ENCODE results near the gene DCUN1D1. TPM values are rescaled to one million over a fixed set of nuclear protein-coding genes. Genes with fewer than 3 reads are reported as not detected.

DCUN1D1 gene
- total and polyA plus RNA-seq, 2 donors from 2014 or later = 14.2 to 47.9 TPM

DNA sequence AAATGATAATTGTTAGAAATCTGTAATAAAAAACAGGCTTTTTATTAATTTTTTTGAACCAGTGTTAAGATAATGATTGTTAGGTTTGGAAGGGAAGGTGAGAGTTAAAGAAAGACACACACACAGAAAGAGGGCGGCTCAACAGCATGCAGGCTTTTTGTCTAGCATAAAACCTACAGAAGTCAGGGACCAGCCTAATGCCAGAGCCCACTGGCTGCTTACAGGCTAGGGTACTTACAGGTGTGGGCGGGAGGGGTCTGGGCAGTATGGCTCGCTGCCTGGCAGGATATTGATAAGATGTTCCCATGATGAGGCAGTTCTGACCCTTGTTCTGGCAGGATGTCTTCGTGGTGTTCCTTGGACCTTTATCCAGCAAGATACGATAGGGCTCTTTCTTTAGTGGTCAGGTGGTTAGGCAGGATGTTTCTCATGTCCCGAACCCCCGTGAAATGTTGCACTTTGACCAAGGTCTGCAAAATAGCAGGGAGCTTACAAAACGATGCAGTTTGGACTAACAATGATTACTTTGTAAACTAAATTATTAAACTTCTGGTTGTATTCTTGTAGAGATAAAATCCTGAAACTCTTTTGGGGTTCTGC is 84.7 kb downstream of the DCUN1D1 start:
- Histone ChIP-seq H3K9me3 (ENCODE audit: control insufficient read depth in 2 of 3, insufficient read depth in 1 of 3, low read length in 3 of 3) (no peaks in the 10 kb centered on the region), H3K4me1 (ENCODE audit: control insufficient read depth in 2 of 3, insufficient read depth in 2 of 3, low read depth in 1 of 3, low read length in 3 of 3) (no peaks in the 10 kb centered on the region), H3K36me3 (ENCODE audit: control insufficient read depth in 2 of 3, insufficient read depth in 3 of 3, low read length in 3 of 3) (peaks cover 2 to 7% (median 3%) of the 10 kb centered on the region in 3 donors), H3K9ac (ENCODE audit: low read length in 3 of 3) (no peak overlapping the region), H3K27me3 (ENCODE audit: control insufficient read depth, insufficient read depth, low read length) (no peaks in the 10 kb centered on the region), H3K27ac (ENCODE audit: low read depth in 2 of 2, low read length in 2 of 2) (peak overlapping the region in 1 of 2 donors; percentile 52), H3K4me3 (ENCODE audit: low read length in 3 of 3) (peak overlapping the region in 1 of 3 donors; percentile 20)
- TF ChIP-seq, protein P1, sequence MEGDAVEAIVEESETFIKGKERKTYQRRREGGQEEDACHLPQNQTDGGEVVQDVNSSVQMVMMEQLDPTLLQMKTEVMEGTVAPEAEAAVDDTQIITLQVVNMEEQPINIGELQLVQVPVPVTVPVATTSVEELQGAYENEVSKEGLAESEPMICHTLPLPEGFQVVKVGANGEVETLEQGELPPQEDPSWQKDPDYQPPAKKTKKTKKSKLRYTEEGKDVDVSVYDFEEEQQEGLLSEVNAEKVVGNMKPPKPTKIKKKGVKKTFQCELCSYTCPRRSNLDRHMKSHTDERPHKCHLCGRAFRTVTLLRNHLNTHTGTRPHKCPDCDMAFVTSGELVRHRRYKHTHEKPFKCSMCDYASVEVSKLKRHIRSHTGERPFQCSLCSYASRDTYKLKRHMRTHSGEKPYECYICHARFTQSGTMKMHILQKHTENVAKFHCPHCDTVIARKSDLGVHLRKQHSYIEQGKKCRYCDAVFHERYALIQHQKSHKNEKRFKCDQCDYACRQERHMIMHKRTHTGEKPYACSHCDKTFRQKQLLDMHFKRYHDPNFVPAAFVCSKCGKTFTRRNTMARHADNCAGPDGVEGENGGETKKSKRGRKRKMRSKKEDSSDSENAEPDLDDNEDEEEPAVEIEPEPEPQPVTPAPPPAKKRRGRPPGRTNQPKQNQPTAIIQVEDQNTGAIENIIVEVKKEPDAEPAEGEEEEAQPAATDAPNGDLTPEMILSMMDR (IDR thresholded peaks at IDR 0.05; ENCODE audit: borderline replicate concordance, extremely low read depth, insufficient read depth) = no peak
- DNase-seq = peak in 1 of 5 donors; percentile 35
- intact Hi-C loops (cut with DNase I) = no loop called here
- FAIRE-seq = no peak

DNA sequence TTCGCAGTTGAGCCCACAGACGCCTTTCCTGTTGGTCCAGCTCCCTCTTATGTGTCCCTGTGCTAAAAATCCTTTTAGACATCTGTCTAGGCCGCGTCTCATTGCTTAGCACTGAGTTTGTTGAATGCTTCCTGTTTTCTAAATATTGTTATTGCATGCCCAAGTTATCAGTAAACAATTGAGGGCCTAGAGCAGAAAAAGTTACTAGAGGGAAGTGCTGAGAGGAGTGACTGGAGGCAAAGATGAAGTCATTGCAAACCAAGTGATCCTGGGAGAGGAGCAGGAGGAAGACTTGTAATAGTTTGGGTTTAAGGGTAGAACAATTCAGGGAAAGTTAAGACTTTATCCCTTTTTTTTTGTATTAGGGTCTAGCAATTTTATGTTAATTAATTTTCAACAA is 88.1 kb downstream of the DCUN1D1 start:
- TF ChIP-seq, protein P1 (IDR thresholded peaks at IDR 0.05; ENCODE audit: borderline replicate concordance, extremely low read depth, insufficient read depth) = no peak
- Histone ChIP-seq H3K36me3 (ENCODE audit: control insufficient read depth in 2 of 3, insufficient read depth in 3 of 3, low read length in 3 of 3) (peaks cover 2 to 18% (median 5%) of the 10 kb centered on the region in 3 donors), H3K27me3 (ENCODE audit: control insufficient read depth, insufficient read depth, low read length) (no peaks in the 10 kb centered on the region), H3K4me1 (ENCODE audit: control insufficient read depth in 2 of 3, insufficient read depth in 2 of 3, low read depth in 1 of 3, low read length in 3 of 3) (no peaks in the 10 kb centered on the region), H3K4me3 (ENCODE audit: low read length in 3 of 3) (no peak overlapping the region), H3K27ac (ENCODE audit: low read depth in 2 of 2, low read length in 2 of 2) (no peak overlapping the region), H3K9me3 (ENCODE audit: control insufficient read depth in 2 of 3, insufficient read depth in 1 of 3, low read length in 3 of 3) (no peaks in the 10 kb centered on the region), H3K9ac (ENCODE audit: low read length in 3 of 3) (no peak overlapping the region)
- intact Hi-C loops (cut with DNase I) = no loop called here
- no peak for DNase-seq
- FAIRE-seq = no peak

- no peaks in the 10 kb centered on the region for H3K27me3 ChIP-seq (ENCODE audit: control insufficient read depth, insufficient read depth, low read length)
- peaks cover 2 to 18% (median 9%) of the 10 kb centered on the region in 3 donors for H3K36me3 ChIP-seq (ENCODE audit: control insufficient read depth in 2 of 3, insufficient read depth in 3 of 3, low read length in 3 of 3)
- intact Hi-C loops (cut with DNase I) = no loop called here
- no peaks in the 10 kb centered on the region for H3K9me3 ChIP-seq (ENCODE audit: control insufficient read depth in 2 of 3, insufficient read depth in 1 of 3, low read length in 3 of 3)
- TF ChIP-seq, protein P1 (IDR thresholded peaks at IDR 0.05; ENCODE audit: borderline replicate concordance, extremely low read depth, insufficient read depth) = no peak
- H3K27ac ChIP-seq (ENCODE audit: low read depth in 2 of 2, low read length in 2 of 2) = no peak overlapping the region
- no peaks in the 10 kb centered on the region for H3K4me1 ChIP-seq (ENCODE audit: control insufficient read depth in 2 of 3, insufficient read depth in 2 of 3, low read depth in 1 of 3, low read length in 3 of 3)
- no peak overlapping the region for H3K9ac ChIP-seq (ENCODE audit: low read length in 3 of 3)
- DNase-seq (no peak), FAIRE-seq (no peak)
- no peak overlapping the region for H3K4me3 ChIP-seq (ENCODE audit: low read length in 3 of 3)
These were observed 89.0 kb downstream of the DCUN1D1 start for GRCh38 chr3:182891364-182891763.
